PC-3 (cell line): ENCODE data around the gene ZP1.

Experiments
- CTCF ChIP-seq: fragments of 300-600 bp; sonication (generic); conservative IDR thresholded peaks from 2 replicates; pipeline ENCODE4 v1.5.1; 2017; ENCODE audit warnings: antibody characterized with exemption, low read depth, mild to moderate bottlenecking, low read length
- EZH2phosphoT487 ChIP-seq: fragments of 300-600 bp; sonication (generic); IDR thresholded peaks from 2 replicates; pipeline ENCODE4 v1.6.1; 2018; ENCODE audit warnings: mild to moderate bottlenecking, antibody characterized with exemption, low read length, borderline replicate concordance

GRCh38 chr11:60902625-60903024 lies 35.3 kb downstream of the ZP1 start:
- TF ChIP-seq CTCF = no peak
- TF ChIP-seq EZH2phosphoT487 = no peak
